Coronary artery (tissue), 2 donors: Measurements from ENCODE around the gene AP3D1.

Experiments
- DNase-seq: peaks from one replicate; pipeline ENCODE4 v3.0.0-alpha.2; 2017; ENCODE audit warnings: low spot score
- H3K27ac ChIP-seq, 2 donors: fragments of 200-600 bp; sonication (generic); one replicate each; pipeline ENCODE4 v1.5.1; 2016 to 2019
- H3K4me3 ChIP-seq: fragments of 200-600 bp; sonication (generic); 2 replicates; pipeline ENCODE4 v1.5.1; 2016; ENCODE audit warnings: mild to moderate bottlenecking, moderate library complexity
- CTCF ChIP-seq: fragments of 200-600 bp; sonication (generic); IDR thresholded peaks from one replicate; pipeline ENCODE4 v1.5.1; 2019; ENCODE audit warnings: antibody characterized with exemption

The AP3D1 gene

GRCh38 chr19:2110822-2111221, 40.5 kb downstream of the AP3D1 start:
- no peak for TF ChIP-seq CTCF
- Histone ChIP-seq H3K27ac (no peak overlapping the region), H3K4me3 (no peak overlapping the region)
- no peak for DNase-seq

GRCh38 chr19:2109046-2109864, 42.1 kb downstream of the AP3D1 start:
- TF ChIP-seq CTCF: no peak
- H3K4me3 ChIP-seq: no peak overlapping the region
- no peak for DNase-seq
- H3K27ac ChIP-seq: no peak overlapping the region

GRCh38 chr19:2108251-2109016, 42.9 kb downstream of the AP3D1 start:
- Histone ChIP-seq H3K27ac (no peak overlapping the region), H3K4me3 (no peak overlapping the region)
- TF ChIP-seq CTCF: no peak
- DNase-seq: no peak

- no peak overlapping the region for H3K4me3 ChIP-seq
- no peak for TF ChIP-seq CTCF
- no peak overlapping the region for H3K27ac ChIP-seq
- DNase-seq: no peak
Measured at GRCh38 chr19:2103045-2103707, 48.2 kb downstream of the AP3D1 start.

- Histone ChIP-seq H3K27ac (no peak overlapping the region), H3K4me3 (no peak overlapping the region)
- TF ChIP-seq CTCF: no peak
- no peak for DNase-seq
Measured at GRCh38 chr19:2101417-2102335, 49.7 kb downstream of the AP3D1 start.

GRCh38 chr19:2100719-2101061, 50.7 kb downstream of the AP3D1 start:
- TF ChIP-seq CTCF: no peak

More at GRCh38 chr19:2100719-2101061, 50.7 kb downstream of the AP3D1 start:
- H3K27ac ChIP-seq: no peak overlapping the region
- no peak overlapping the region for H3K4me3 ChIP-seq
- DNase-seq: no peak
